ENCODE data around the gene AXDND1.

The AXDND1 gene

DNA sequence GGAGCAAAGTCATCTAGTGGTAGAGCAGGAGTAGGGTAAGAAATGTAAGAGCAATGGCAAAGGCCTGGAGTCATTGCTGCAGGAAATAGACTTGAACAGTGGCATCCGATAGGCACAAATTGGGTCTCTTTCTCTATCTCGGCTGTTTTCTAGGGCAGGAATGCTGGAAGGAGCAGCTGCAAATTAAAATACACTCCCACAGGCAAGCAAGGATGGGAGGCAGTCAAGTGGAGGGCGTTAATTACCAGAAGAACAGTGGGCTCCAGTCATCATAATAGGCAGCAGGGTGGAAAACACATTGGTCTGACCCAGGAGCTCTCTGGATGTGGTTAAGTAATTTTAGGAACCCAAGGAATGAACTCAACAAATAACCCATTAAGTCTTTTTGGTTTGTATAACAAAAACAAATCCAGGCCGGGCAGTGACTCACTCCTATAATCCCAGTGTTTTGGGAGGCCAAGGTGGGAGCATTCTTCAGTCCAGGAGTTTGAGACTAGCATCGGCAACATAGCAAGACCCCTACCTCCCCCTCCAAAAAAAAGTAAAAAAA lies 218.1 kb downstream of the AXDND1 start:
- no peak for DNase-seq

DNA sequence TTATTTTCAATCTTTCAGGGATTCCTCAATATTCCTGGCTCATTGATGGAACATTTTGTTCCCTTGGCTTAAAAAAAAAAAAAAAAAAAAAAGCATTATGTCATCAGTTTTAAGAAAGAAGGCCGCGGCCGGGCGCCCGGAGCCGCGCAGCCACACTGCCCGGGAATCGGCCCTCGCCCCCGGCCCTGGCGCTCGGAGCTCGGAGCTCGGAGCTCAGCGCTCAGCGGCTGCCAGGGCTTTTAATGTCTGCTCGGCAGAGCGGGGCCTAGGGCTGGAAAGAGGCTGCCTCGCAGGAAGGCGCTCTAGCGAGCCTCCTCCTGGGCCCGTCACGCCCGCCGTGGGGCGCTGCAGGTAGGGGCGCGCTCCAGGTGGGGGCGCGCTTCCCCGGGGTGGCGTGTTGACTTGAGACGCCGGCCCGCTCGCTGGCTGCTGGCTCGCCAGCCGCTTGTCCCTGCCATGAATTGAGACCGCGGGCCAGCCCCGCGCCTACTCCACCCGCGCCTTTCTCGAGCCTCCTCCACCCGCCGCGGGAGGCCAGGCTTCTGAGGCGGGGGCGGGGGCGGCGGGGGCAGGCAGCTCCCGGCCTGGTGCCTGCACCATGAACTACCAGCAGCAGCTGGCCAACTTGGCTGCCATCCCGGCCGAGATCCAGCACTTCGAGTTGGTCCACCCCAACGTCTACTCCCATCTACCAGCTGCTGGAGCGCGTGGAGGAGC lies 220.5 kb downstream of the AXDND1 start:
- DNase-seq = peak; percentile 58

GRCh38 chr1:179587336-179587735 lies 221.6 kb downstream of the AXDND1 start:
- no peak for DNase-seq

DNA sequence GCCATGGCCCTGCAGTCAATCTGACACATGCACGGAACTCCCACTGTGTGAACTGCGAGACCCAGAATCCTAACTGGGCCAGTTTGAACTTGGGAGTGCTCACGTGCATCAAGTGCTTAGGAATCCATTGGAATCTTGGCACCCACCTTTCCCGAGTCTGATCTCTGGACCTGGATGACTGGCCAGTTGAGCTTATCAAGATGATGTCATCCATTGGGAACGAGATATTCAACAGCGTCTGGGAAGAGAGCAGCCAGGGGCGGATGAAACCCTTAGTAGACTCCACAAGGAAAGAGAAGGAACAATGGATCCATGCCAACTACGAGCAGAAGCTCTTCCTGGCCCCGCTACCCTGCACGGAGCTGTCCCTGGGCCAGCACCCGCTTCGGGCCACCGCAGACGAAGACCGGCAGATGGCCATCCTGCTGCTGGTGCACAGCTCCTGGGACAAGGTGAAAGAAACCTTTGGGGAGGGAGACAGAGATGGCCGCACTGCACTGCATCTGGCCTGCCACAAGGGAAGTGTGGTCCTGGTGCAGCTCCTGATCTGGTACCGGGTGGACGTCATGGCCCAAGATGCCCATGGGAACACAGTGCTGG lies 222.8 kb downstream of the AXDND1 start:
- DNase-seq = no peak

DNA sequence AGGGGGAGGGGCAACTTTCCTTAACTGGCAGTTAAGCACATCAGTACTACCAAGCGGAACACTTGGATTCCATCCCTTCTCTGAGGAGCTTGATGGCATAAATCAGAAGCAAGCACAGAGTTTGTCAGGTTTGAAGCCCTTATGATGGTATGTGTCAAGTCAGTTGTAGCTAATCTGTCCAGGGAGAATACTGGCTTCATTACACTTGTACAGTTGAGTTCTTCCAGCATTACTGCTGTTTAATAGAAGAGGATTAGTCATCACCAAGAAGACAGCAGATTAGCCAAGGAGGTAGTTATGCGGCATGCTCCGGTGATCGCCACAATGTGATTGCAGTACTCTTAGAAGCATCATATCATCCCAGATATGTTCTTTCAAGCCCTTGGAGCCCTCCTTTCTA lies 223.7 kb downstream of the AXDND1 start:
- no peak for DNase-seq

DNA sequence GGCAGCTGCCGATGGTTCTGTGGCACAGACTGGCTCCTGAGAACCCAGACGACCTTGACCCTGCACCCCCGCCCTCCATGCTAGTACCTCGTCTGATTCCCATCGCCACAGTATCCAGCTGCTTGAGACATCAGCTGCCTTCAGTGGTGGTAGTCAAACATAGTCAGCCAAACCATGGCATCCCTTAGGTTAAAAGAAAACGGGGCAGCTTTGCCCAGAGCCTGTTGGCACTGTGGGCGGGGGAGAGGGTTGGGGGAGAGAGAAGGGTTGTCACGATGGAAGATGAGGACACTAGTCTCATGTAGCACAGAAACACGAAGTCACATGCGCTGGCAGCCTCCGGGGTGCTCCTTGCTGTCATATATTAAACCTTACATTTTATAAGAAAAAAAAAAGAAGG lies 224.9 kb downstream of the AXDND1 start:
- no peak for DNase-seq

- no peak for DNase-seq
Measured at GRCh38 chr1:179591253-179591591, 225.5 kb downstream of the AXDND1 start.

DNA sequence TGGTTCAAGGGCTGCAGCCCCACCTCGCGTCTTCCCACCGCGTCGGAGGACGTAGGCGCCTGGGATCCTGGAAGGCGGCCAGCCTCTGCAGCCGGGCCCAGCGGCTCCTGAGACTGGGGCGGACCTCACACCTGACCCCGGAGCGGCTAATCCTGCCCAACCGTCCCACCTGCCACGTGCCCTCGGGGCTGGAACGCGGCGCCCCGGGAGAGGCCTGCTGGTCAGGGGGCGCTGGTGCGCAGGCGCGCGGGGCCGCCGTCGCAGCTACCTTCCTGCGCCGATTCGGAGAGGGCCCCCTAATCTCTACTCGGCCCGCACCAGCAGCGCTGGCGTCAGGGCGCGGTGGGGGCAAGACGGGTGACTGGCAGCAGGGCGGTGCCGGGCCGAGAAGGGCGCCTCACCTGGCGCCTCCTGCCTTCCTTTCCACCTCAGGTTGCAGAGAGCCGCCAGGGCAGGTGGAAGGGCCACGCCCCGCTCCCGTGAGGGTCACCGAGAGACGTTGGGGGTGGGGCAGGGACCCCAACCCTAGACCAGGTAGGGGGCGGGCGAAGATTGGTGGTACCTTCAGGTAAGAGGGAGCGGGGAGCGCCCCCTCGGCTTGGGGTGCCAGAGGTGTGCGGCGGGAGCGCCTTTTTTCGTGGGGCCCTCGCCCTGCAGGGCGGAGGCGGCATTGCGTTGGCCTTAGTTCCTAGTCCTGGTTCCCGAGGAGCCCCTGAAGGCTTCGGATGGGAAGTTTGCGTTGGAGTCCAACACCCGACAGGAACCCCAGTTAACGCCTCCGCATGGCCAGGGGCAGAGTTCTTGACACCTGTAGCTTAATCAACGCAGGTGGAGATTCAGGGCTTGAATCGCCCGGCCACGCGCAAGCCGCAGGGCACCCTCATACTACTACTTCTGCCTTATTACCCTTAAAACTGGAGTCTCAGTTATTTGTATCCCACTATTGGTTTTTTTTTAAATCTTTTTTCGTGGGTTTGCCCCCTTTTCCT lies 226.1 kb downstream of the AXDND1 start, which contains the start of gene TDRD5:
Gene TDRD5, plus strand, starts transcription at position 241 of the 989 bp plus-strand sequence. CDS start 784 bp downstream, outside the sequence.
- no peak for DNase-seq

- no peak for DNase-seq
Measured at GRCh38 chr1:179598631-179599030, 232.9 kb downstream of the AXDND1 start.

DNA sequence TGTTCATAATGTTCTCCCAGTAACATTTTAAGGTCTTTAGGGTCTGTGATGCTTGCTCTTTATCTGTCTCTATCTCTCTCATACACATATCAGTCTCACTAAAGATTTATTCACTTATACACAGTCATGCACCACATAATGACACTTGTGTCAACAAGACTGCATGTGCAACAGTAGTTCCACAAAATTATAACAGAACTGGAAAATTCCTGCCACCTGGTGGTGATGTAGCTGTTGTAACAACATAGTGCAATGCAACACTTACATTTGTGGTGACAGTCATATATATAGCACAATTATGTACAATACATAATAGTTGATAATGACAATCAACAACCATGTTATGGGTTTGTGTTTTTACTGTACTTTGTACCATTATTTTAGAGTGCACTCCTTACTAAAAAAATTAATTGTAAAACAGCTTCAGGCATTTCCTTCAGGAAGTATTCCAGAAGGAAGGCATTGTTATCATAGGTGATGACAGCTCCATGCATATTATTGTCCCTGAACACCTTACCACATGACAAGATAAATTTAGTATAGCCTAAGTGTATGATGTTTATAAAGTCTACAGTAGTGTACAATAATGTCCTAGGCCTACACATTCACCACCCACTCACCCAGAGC lies 234.0 kb downstream of the AXDND1 start:
- DNase-seq = no peak

GRCh38 chr1:179601093-179601492 lies 235.3 kb downstream of the AXDND1 start:
- no peak for DNase-seq

All from NCI-H2171 (cell line).